Right cardiac atrium (tissue), 5 donors: ENCODE measurements around the gene NIPSNAP2. TPM values are rescaled to one million over a fixed set of nuclear protein-coding genes. Genes with fewer than 3 reads are reported as not detected.
A peak's percentile ranks its signal among the peaks of the same experiment; 100 is the strongest.
"Not testable (repeated sequence)": the region's sequence is repeated elsewhere in the genome, so short reads cannot be mapped to it uniquely, and the experiment has no call there.

Experiments used
- ATAC-seq, 2 donors: fragments of 200-7000 bp; cut with Tn5 transposase; one replicate each; pipeline versions ENCODE4 v1.8.0 to v1.9.1; 2020; ENCODE audit warnings: moderate library complexity in 2 of 2, mild to moderate bottlenecking in 1 of 2
- DNase-seq, 3 donors: peaks; one replicate each; pipeline ENCODE4 v3.0.0-alpha.2; 2020
- H3K27ac ChIP-seq: one replicate; pipeline ENCODE4 v1.5.1; 2013; ENCODE audit warnings: mild to moderate bottlenecking, low read length, control low read depth, moderate library complexity
- H3K27me3 ChIP-seq: one replicate; pipeline ENCODE4 v1.6.1; 2013; ENCODE audit not compliant: control insufficient read depth, insufficient read depth
- H3K4me1 ChIP-seq: one replicate; pipeline ENCODE4 v1.6.1; 2013; ENCODE audit warnings: low read length; ENCODE audit not compliant: control insufficient read depth, insufficient read depth
- H3K4me3 ChIP-seq: one replicate; pipeline ENCODE4 v1.5.1; 2013; ENCODE audit warnings: low read length, control low read depth
- H3K9me3 ChIP-seq: one replicate; pipeline ENCODE4 v1.6.1; 2013; ENCODE audit warnings: low read length; ENCODE audit not compliant: control insufficient read depth
- WGBS: extraction: QIAGEN DNeasy Blood & Tissue Kit; methylation state at CpG from one replicate; pipeline ENCODE4 v1.1.7; 2013; 5-methylcytosine and 5-hydroxymethylcytosine counted together
- intact Hi-C, 4 donors: fragments of 100-400 bp; cut with DNase I; formaldehyde crosslinking; loops; one replicate each; pipeline versions ENCODE4 v1.11.0 to v1.14.0; 2022 to 2023
- long read RNA-seq, 4 donors: library from polyadenylated mRNA; unstranded; transcript quantifications; one replicate each; pipeline ENCODE4 v2.0.0, GENCODE V29; 2020 to 2021
- polyA plus RNA-seq: library from polyadenylated mRNA; stranded (reverse); fragments of 200-250 nt; gene quantifications from one replicate; pipeline ENCODE4 v1.2.3, GENCODE V29; 2013
- total RNA-seq, 4 donors: library from RNA; stranded (reverse); fragmentation: NEBNext Ultra II Directional; extraction: Animal tissue kit (Norgen Biotek cat#: 25700); gene quantifications; one replicate each; pipeline ENCODE4 v1.2.1, GENCODE V29; 2021
- donor health status: healthy with polysubstance abuse.
- donor health status: DM: no; HTN: yes; CAD: no.
- donor health status: DM: no; HTN: no; CAD: no.
- donor health status: DM: no; HTN: yes; CAD: no; lungs with severe emphysema.
- donor health status: DM: yes; HTN: yes; CAD: no.

The NIPSNAP2 gene
- 100 to 1,000 TPM; 209 to 280 (median 253) TPM for total RNA-seq
- polyA plus RNA-seq = 209 TPM
- long read RNA-seq, donor 1, full-length matches to known transcripts = 887 of 999 reads
- long read RNA-seq, donor 1, partial matches to known transcripts = 42 of 999 reads
- long read RNA-seq, donor 1, other reads (novel, unspliced or antisense) = 70 of 999 reads
- long read RNA-seq, donor 2, full-length matches to known transcripts = 251 of 286 reads
- long read RNA-seq, donor 2, partial matches to known transcripts = 10 of 286 reads
- long read RNA-seq, donor 2, other reads (novel, unspliced or antisense) = 25 of 286 reads
- long read RNA-seq, donor 3, full-length matches to known transcripts = 1,379 of 1,582 reads
- long read RNA-seq, donor 3, partial matches to known transcripts = 112 of 1,582 reads
- long read RNA-seq, donor 3, other reads (novel, unspliced or antisense) = 91 of 1,582 reads
- long read RNA-seq, donor 4, transcript NIPSNAP2-201 (10 exons, 1,999 nt) = major isoform, 414 of 456 reads
- long read RNA-seq, donor 4, transcript NIPSNAP2-205 (8 exons, 1,882 nt) = minor isoform, 6 of 456 reads
- long read RNA-seq, donor 4, partial matches to known transcripts = 8 of 456 reads
- long read RNA-seq, donor 4, other reads (novel, unspliced or antisense) = 28 of 456 reads

DNA sequence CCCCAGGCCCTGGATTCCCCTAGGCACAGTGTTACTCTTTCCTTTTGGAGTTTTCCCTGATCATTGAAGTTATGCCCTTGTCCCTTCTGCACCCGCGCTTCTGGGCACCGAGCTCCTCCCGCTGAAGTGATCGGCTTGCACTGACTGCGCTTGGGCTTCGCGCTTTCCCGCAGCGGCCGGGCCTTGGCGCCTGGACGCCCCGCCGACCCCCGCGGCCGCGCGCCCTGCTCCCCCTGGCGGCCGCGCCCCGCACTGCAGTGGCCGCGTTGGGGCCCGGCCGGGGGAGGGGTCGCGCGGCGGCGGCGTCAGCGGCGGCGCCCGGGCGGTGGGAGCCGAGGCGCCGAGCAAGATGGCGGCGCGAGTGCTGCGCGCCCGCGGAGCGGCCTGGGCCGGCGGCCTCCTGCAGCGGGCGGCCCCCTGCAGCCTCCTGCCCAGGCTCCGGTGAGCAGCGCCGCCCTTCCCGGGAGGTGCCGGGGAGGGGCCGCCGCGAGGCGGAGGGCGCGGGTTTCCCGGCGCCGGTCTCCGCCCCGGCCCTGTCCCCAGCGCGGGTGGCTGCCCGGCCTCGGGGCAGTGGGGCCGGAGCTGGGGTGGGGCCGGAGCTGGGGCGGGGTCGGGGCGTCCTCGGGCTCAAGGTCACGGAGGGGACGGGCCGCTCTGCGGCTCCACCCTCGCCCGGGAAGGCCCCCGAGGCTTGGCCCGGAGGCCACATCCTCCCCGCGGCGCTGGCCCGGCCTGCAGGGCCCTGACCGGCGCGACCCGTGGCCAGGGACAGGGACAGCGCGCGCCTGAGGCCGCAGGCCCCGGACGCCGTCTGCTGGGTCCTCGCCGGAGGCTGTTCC is at the start of gene NIPSNAP2:
TSS of gene NIPSNAP2 (plus strand) at position 325 of the 839 bp plus-strand sequence. CDS start at position 350, 25 bp downstream.
- Histone ChIP-seq H3K9me3 (no peaks in the 10 kb centered on the region), H3K27ac (peak within 1 kb of the TSS; percentile 100), H3K27me3 (no peaks in the 10 kb centered on the region), H3K4me3 (peak within 1 kb of the TSS; percentile 99), H3K4me1 (peaks cover 3% of the 10 kb centered on the region)
- under 1% methylated on average over 105 of the region's 105 CpGs for WGBS
- ATAC-seq (peak; percentile 96 to 98), DNase-seq (peak; percentile 89 to 95 (median 94))
- intact Hi-C loops = no loop called here

DNA sequence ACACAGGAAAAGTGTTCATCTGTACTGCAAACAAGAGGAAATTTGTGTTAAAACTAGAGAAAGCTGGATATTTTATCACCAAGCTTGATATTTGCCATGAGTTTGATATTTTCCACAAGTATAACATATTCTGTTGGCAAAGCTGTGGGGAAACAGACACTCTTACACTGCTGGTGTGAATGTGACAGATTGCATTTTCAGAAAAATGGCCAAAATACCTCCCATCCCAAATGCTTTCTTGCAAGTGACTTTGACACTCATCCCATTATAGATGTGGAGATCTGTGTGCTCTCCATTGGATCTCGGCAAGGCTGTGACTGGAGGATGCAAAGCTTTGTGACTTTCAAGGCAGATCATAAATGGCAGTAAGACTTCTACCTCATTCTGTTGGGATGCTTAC is 46.6 kb upstream of the NIPSNAP2 start:
- ATAC-seq = no peak
- H3K27ac ChIP-seq = no peak overlapping the region
- no peaks in the 10 kb centered on the region for H3K4me1 ChIP-seq
- no peak overlapping the region for H3K4me3 ChIP-seq
- no peak for DNase-seq
- 100% methylated on average over 1 of the region's 1 CpG for WGBS
- H3K9me3 ChIP-seq = no peaks in the 10 kb centered on the region
- no peaks in the 10 kb centered on the region for H3K27me3 ChIP-seq
- intact Hi-C loops = no loop called here

DNA sequence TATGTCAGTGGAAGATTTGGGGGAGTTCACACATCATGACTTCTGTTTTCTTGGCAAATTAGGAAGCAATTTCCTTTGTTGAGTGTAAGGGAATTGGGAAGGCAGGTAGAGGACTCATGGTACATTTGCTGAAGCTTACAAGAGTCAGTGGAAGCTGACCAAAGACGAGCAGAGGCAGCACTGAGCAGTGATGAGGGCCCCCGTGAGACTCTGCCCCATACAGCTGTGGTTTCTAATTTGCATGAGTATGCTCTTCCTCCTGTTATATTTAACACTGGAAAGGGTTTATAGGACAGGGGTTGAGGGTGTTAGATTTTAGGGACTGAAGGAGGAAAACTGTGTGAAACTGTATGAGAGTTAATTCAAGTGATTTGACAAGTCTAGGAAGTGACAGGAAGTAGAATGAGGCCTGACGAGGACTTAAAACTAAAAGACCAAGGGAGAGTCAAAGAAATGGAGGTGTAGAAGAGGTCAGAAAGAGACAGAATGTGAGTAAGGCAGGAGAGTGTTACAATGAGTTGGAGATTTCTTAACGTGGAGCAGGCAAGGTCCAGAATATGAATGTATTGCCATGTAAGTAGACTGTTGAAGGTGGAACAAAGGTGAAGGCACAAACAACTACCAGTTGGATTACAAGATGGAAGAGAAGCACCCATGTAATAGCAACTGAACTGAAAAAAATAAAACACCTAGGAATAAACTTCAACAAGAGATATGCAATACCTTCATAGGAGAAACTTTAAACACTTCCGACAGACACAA is 36.2 kb upstream of the NIPSNAP2 start:
- DNase-seq = no peak
- no peak for ATAC-seq
- Histone ChIP-seq H3K9me3 (no peaks in the 10 kb centered on the region), H3K4me3 (no peak overlapping the region), H3K27ac (no peak overlapping the region), H3K4me1 (no peaks in the 10 kb centered on the region), H3K27me3 (no peaks in the 10 kb centered on the region)
- WGBS = 93% methylated on average over 5 of the region's 5 CpGs
- intact Hi-C loops = no loop called here

DNA sequence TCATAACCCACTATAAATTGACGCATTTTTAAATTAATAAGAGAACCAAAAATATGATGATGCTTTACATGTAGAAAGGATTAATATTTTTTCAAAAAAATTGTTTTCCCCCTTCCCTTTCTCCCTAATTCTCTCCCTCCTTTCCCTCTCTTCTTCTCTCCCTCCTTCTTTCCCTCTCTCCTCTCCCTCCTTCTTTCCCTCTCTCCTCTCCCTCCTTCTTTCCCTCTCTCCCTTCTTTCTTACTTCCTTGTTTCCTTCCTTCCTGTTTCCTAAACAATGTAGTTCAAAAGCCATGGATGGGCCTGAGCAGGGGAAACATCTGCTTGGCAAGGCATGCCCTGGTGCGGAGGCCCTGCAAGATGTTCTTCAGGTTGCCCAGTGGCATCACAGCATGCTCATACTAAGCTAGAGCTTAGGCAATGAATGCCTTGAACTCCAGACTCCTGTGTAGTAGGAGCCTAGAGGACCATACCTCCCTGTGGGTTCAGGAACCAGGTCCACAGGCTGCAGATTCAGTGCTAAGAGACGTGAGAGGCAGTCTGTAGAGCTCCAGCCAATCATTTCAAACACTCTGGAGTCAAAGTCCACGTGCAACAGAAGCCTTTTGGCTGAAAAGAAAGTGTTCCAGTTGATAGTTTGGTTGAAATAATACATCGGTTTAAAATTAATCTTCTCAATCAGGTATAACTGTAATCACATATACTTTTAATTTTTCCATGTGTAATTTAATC is 32.8 kb upstream of the NIPSNAP2 start:
- ATAC-seq (no peak), DNase-seq (no peak)
- Histone ChIP-seq H3K4me3 (no peak overlapping the region), H3K27ac (no peak overlapping the region), H3K27me3 (no peaks in the 10 kb centered on the region), H3K9me3 (peaks cover 2% of the 10 kb centered on the region), H3K4me1 (no peaks in the 10 kb centered on the region)
- 83% methylated on average over 5 of the region's 5 CpGs for WGBS
- intact Hi-C loops = no loop called here

DNA sequence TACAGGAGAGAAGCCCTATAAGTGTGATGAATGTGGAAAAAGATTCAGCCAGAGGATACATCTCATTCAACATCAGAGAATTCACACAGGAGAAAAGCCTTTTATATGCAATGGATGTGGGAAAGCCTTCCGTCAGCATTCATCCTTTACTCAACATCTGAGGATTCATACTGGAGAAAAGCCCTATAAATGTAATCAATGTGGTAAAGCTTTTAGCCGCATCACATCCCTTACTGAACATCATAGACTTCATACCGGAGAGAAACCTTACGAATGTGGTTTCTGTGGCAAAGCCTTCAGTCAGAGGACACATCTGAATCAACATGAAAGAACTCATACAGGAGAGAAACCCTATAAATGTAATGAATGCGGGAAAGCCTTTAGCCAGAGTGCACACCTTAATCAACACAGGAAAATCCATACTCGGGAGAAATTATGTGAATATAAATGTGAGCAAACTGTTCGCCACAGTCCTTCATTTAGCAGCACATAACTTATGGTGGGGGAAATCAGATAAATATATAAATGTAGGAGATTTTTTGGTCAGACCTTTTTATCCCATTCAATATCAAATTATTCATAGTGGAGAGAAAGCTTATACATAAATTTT is 24.8 kb upstream of the NIPSNAP2 start:
- Histone ChIP-seq H3K27ac (no peak overlapping the region), H3K27me3 (no peaks in the 10 kb centered on the region), H3K4me1 (no peaks in the 10 kb centered on the region), H3K4me3 (no peak overlapping the region), H3K9me3 (peaks cover 4% of the 10 kb centered on the region)
- ATAC-seq (no peak), DNase-seq (no peak)
- intact Hi-C loops = loop anchor here in 1 of 4 donors (10.0 kb wide), 1 partner anchor 55 kb away; the partner anchor contains the start of gene ZNF713
- WGBS = 91% methylated on average over 7 of the region's 7 CpGs

DNA sequence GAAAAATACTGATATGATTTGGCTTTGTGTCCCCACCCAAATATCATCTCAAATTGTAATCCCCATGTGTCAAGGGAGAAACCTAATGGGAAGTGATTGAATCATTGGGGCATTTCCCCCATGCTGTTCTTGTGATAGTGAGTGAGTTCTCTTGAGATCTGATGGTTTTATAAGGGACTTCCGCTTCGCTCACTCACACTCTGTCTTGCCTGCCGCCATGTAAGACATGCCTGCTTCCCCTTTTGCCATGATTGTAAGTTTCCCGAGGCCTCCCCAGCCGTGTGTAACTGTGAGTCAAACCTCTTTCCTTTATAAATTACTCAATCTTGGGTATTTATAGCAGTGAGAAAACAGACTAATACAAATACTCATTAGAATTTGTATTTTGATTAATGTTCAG is 17.8 kb upstream of the NIPSNAP2 start:
- H3K4me3 ChIP-seq = no peak overlapping the region
- DNase-seq = no peak
- no peak for ATAC-seq
- intact Hi-C loops = loop anchor here in 1 of 4 donors (10.0 kb wide), 1 partner anchor 62 kb away; the partner anchor contains the start of gene ZNF713
- no peaks in the 10 kb centered on the region for H3K27me3 ChIP-seq
- no peak overlapping the region for H3K27ac ChIP-seq
- 92% methylated on average over 5 of the region's 5 CpGs for WGBS
- H3K4me1 ChIP-seq = no peaks in the 10 kb centered on the region
- no peaks in the 10 kb centered on the region for H3K9me3 ChIP-seq

DNA sequence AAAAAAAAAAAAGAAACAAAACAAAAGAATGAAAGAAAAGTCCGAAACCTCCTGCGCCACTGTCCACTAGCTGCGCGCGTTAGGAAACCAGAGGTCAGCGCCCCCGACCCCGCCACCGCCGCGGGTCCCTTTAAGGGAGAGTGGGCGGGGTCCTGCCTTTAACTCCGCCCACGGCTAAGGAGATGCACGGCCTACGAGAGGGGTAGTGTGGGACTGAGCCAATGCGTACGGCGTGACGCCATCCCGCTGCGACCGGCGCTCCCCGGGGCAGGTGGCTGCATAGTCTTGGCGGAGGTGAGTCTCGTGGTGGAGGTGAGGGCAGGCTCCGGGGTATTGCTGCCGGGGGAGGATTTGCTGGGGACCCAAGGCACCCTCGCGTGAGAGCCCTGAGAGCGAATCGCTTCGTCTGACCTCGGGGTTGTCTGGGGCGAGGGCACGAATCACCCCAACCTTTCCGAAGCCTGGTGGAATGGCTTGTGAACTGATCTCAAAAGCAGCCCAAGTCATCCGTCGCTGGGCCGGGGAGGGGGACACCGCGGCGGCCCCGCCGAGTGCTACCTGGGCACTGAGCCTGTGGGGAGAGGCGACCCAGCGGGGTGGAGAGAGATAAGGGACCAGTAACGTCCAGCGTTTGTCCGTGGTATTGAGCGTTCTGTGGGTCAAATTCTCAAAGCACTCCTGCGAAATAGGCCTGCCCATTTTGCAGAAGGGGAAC is 12.6 kb upstream of the NIPSNAP2 start, which contains the start of gene MRPS17:
TSS of gene MRPS17 (plus strand) at position 241 of the 715 bp plus-strand sequence. CDS start 1,319 bp downstream, outside the sequence.
- Histone ChIP-seq H3K4me3 (peak within 1 kb of the TSS; percentile 66), H3K4me1 (no peaks in the 10 kb centered on the region), H3K27ac (peak within 1 kb of the TSS; percentile 58), H3K27me3 (no peaks in the 10 kb centered on the region), H3K9me3 (no peaks in the 10 kb centered on the region)
- DNase-seq (peak; percentile 92 to 97 (median 96)), ATAC-seq (peak; percentile 100)
- under 1% methylated on average over 53 of the region's 53 CpGs for WGBS
- intact Hi-C loops = loop anchor here in 1 of 4 donors (10.0 kb wide), 1 partner anchor 67 kb away; the partner anchor contains the start of gene ZNF713

DNA sequence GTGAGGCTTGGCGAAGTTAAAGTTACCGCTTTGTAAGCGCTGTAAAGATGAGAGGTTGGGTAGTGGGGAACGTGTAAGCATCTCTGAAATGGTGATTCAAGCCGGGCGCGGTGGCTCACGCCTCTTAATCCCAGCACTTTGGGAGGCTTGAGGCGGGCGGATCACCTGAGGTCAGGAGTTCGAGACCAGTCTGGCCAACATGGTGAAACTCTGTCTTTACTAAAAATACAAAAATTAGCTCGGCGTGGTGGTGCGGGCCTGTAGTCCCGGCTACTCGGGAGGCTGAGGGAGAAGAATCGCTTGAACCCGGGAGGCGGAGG is 12.1 kb upstream of the NIPSNAP2 start:
- DNase-seq, H3K9me3 ChIP-seq, H3K27me3 ChIP-seq, H3K4me1 ChIP-seq: not testable (repeated sequence)
- intact Hi-C loops = loop anchor here in 1 of 4 donors (10.0 kb wide), 1 partner anchor 68 kb away; the partner anchor contains the start of gene ZNF713
- peak in 1 of 2 donors; percentile 8 for ATAC-seq
- Histone ChIP-seq H3K27ac (peak overlapping the region; percentile 58), H3K4me3 (peak overlapping the region; percentile 66)
- 38% methylated on average over 19 of the region's 19 CpGs for WGBS
